BLaER1 treated with 17β-estradiol and CSF1 and Interleukin-3, amounts not matched to agents 10 nM and 100 nM (cell line): ENCODE data around the gene MED13.
"Not testable (repeated sequence)": the region's sequence is repeated elsewhere in the genome, so short reads cannot be mapped to it uniquely, and the experiment has no call there.

Source experiments
- H3K27ac ChIP-seq, 11 experiments: shearing (Covaris generic); formaldehyde crosslinking; 2 replicates each; pipeline ENCODE4 v1.8.1; 2022
- H3K27me3 ChIP-seq, 11 experiments: shearing (Covaris generic); formaldehyde crosslinking; 2 replicates each; pipeline ENCODE4 v1.8.1; 2022
- H3K36me3 ChIP-seq, 11 experiments: shearing (Covaris generic); formaldehyde crosslinking; 2 replicates each; pipeline ENCODE4 v1.8.1; 2022
- H3K4me1 ChIP-seq, 10 experiments: shearing (Covaris generic); formaldehyde crosslinking; 2 replicates each; pipeline ENCODE4 v1.8.1; 2022
- H3K4me2 ChIP-seq, 11 experiments: shearing (Covaris generic); formaldehyde crosslinking; 2 replicates each; pipeline ENCODE4 v1.8.1; 2022
- H3K4me3 ChIP-seq, 10 experiments: shearing (Covaris generic); formaldehyde crosslinking; 2 replicates each; pipeline ENCODE4 v1.8.1; 2022
- H3K9ac ChIP-seq, 11 experiments: shearing (Covaris generic); formaldehyde crosslinking; 2 replicates each; pipeline ENCODE4 v1.8.1; 2022
- H3K9me3 ChIP-seq, 11 experiments: shearing (Covaris generic); formaldehyde crosslinking; replicated peaks in 1 of 11; 2 replicates each; pipeline ENCODE4 v1.8.1; 2022
- H4K20me1 ChIP-seq, 11 experiments: shearing (Covaris generic); formaldehyde crosslinking; 2 replicates each; pipeline ENCODE4 v1.8.1; 2022
- Cebpa-rat ChIP-seq, 11 experiments: shearing (Covaris generic); IDR thresholded peaks; 2 replicates each; pipeline ENCODE4 v1.8.1; 2022

Gene MED13

DNA sequence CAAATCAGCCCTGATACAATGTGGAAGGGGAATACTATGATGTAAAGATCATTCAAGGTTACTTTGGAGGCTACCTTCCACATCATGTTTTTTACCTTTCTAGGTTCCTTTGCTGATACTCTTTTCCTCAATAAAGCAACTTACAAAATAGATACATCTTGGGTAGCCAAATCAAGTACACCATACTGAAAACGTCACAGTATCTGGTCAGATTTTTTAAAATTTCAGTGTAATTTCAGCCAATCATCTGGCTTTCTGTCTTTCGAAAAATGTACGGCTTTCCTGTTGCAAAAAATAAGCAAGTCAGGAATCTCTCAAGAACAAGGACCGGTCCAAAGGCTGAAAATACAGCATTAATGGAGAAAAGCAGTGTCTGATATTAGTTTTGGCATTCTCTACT is 15.6 kb upstream of the MED13 start:
- Histone ChIP-seq H3K9ac (no peak overlapping the region), H4K20me1 (no peaks in the 10 kb centered on the region), H3K4me3 (no peak overlapping the region), H3K36me3 (no peaks in the 10 kb centered on the region), H3K9me3 (no peaks in the 10 kb centered on the region), H3K27me3 (no peaks in the 10 kb centered on the region), H3K27ac (no peak overlapping the region), H3K4me2 (no peak overlapping the region), H3K4me1 (peaks cover 0 to 16% (median 6%) of the 10 kb centered on the region in 10 experiments; a peak in 13 of 20 replicates)
- TF ChIP-seq Cebpa-rat (IDR thresholded peaks at IDR 0.05), result no peak

DNA sequence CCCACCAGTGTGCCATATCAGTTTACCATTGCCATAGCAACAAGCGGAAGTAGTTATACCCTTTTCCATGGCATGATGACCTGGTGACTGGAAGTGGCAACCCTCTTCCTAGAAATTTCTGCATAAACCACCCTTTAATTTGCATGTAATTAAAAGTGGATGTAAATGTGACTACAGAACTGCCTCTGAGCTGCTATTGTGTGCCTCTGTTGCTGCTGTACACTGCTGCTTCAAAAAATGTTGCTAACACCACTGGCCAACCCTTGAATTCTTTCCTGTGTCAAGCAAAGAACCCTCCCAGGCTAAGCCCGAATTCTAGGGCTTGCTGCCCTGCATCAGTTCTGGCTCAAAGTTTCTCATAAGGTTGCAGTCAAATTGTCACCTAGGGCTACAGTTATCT is 12.9 kb upstream of the MED13 start:
- no peak for TF ChIP-seq Cebpa-rat (IDR thresholded peaks at IDR 0.05)
- H3K4me2 ChIP-seq, result no peak overlapping the region
- no peaks in the 10 kb centered on the region for H3K9me3 ChIP-seq
- no peaks in the 10 kb centered on the region for H3K27me3 ChIP-seq
- H3K9ac ChIP-seq, result no peak overlapping the region
- H3K4me1 ChIP-seq, result no peaks in the 10 kb centered on the region
- no peaks in the 10 kb centered on the region for H3K36me3 ChIP-seq
- no peak overlapping the region for H3K27ac ChIP-seq
- no peaks in the 10 kb centered on the region for H4K20me1 ChIP-seq
- H3K4me3 ChIP-seq, result no peak overlapping the region

DNA sequence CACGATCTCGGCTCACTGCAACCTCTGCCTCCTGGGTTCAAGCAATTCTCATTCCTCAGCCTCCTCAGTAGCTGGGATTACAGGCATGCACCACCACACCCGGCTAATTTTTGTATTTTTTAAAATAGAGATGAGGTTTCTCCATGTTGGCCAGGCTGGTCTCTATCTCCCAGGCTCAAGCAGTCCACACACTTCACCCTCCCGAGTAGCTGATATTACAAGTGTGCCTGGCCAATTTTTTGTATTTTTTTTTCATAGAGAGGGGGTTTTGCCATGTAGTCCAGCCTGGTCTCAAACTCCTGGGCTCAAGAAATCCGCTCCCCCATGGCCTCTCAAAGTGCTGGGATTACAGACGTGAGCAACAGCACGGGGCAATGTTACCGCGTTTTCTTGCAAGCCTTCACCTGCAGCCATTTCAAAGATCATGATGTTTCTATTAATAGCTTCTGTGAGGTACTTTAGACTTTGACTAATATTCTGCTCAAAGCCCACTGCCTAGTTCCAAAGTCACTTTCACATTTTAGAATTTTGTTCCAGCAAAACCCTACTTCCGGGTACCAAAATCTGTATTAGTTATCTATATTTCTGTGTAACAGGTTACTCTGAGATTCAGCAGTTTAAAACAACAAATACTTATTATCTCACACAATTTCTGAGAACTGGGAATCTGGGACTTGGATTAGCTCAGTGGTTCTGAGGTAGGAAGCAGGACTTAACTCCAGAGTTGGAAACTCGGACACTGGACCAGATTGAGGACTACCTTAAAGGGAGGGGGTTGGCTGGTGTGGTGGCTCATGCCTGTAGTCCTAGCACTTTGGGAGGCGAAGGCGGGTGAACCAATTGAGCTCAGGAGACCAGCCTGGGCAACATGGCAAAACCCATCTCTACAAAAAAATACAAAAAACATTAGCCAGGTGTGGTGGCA is 12.0 kb upstream of the MED13 start:
- no peak overlapping the region for H3K9ac ChIP-seq
- no peak overlapping the region for H3K27ac ChIP-seq
- H3K27me3 ChIP-seq, result no peaks in the 10 kb centered on the region
- no peaks in the 10 kb centered on the region for H3K36me3 ChIP-seq
- H3K9me3 ChIP-seq, result no peaks in the 10 kb centered on the region
- H4K20me1 ChIP-seq, result no peaks in the 10 kb centered on the region
- no peak overlapping the region for H3K4me3 ChIP-seq
- H3K4me2 ChIP-seq, result no peak overlapping the region
- TF ChIP-seq Cebpa-rat (IDR thresholded peaks at IDR 0.05), result no peak
- no peaks in the 10 kb centered on the region for H3K4me1 ChIP-seq

DNA sequence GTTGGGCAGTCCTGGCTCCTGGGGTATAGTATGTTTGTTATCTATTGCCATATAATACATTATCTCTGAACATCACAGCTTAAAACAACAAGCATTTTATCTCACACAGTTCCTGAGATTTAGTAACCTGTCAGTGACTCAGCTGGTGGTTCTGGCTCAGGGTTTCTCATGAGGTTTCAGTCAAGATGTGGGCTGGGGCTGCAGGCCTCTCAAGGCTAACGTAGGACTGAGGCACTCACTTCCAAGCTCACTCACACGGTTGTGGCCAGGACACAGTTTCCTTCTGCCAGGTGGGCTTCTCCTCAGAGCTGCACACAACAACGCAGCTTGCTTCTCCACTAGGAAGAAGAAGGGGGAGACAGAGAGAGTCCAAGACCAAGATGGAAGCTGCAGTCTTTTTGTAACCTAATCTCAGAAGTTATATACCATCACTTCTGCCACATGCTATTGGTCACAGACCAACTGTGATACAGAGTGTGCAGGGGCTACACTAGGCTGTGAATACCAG is 10.3 kb upstream of the MED13 start:
- Histone ChIP-seq H3K4me1 (no peaks in the 10 kb centered on the region), H3K4me2 (no peak overlapping the region), H3K9ac (no peak overlapping the region), H3K36me3 (no peaks in the 10 kb centered on the region), H3K27me3 (no peaks in the 10 kb centered on the region), H3K9me3 (no peaks in the 10 kb centered on the region), H3K27ac (no peak overlapping the region), H3K4me3 (no peak overlapping the region), H4K20me1 (no peaks in the 10 kb centered on the region)
- no peak for TF ChIP-seq Cebpa-rat (IDR thresholded peaks at IDR 0.05)

DNA sequence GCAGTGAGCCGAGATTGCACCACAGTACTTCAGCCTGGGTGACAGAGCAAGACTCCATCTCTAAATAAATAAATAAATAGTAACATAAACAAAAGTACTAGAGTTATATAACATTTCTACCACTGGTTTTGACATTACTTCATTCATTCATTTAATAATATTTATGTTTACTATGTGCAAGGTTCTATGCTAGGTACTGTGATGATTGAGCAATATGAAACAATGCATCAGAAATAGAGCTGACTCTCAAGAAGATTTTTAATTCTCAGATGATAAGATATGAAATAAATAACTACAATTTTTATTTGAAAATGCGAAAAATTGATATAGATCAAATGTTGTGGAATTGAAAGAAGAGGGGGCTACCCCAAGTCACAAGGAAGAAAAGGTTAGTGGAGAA is 8.9 kb upstream of the MED13 start:
- H4K20me1 ChIP-seq, result no peaks in the 10 kb centered on the region
- no peak for TF ChIP-seq Cebpa-rat (IDR thresholded peaks at IDR 0.05)
- H3K27me3 ChIP-seq, result no peaks in the 10 kb centered on the region

DNA sequence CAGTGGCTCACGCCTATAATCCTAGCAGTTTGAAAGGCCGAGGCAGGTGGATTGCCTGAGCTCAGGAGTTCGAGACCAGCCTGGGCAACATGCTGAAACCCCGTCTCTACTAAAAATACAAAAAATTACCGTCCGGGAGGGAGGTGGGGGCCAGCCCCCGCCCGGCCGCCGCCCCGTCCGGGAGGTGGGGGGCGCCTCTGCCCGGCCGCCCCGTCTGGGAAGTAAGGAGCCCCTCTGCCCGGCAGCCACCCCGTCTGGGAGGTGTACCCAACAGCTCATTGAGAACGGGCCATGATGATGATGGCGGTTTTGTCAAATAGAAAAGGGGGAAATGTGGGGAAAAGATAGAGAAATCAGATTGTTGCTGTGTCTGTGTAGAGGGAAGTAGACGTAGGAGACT is 7.8 kb upstream of the MED13 start:
- H4K20me1 ChIP-seq, H3K9ac ChIP-seq, H3K36me3 ChIP-seq, H3K27me3 ChIP-seq, H3K4me2 ChIP-seq, H3K4me3 ChIP-seq, H3K4me1 ChIP-seq, H3K9me3 ChIP-seq, H3K27ac ChIP-seq: not testable (repeated sequence)

More for the DNA sequence above, 8.9 kb upstream of the MED13 start:
- H3K4me2 ChIP-seq, result no peak overlapping the region
- H3K9ac ChIP-seq, result no peak overlapping the region
- H3K27ac ChIP-seq, result no peak overlapping the region
- H3K9me3 ChIP-seq, result no peaks in the 10 kb centered on the region
- no peaks in the 10 kb centered on the region for H3K4me1 ChIP-seq
- no peaks in the 10 kb centered on the region for H3K36me3 ChIP-seq
- H3K4me3 ChIP-seq, result no peak overlapping the region

DNA sequence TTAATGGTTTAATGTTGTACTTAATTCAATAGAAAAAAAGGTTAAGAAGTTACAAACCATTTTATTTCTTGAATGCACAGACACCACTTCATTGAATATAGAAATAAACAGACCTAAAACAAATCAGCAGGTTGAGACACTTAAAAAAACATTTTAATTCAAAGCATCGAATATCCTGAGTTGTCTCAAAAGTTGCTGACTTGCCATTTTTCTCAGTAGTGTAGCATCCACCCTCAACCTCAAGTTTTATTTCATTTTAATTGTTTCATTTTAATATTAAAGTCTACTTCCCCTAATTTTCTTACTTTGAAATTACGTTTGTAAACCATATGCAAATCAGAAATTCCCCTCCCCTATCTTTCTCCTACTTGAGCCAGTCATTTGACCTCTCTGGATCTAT is 5.8 kb upstream of the MED13 start:
- Histone ChIP-seq H3K4me1 (peaks cover 0 to 6% (median 0%) of the 10 kb centered on the region in 10 experiments; a peak in 3 of 20 replicates), H3K4me2 (no peak overlapping the region), H3K27ac (no peak overlapping the region), H3K4me3 (no peak overlapping the region), H3K9me3 (no peaks in the 10 kb centered on the region), H3K27me3 (no peaks in the 10 kb centered on the region), H4K20me1 (no peaks in the 10 kb centered on the region), H3K36me3 (no peaks in the 10 kb centered on the region), H3K9ac (no peak overlapping the region)
- TF ChIP-seq Cebpa-rat (IDR thresholded peaks at IDR 0.05), result no peak

DNA sequence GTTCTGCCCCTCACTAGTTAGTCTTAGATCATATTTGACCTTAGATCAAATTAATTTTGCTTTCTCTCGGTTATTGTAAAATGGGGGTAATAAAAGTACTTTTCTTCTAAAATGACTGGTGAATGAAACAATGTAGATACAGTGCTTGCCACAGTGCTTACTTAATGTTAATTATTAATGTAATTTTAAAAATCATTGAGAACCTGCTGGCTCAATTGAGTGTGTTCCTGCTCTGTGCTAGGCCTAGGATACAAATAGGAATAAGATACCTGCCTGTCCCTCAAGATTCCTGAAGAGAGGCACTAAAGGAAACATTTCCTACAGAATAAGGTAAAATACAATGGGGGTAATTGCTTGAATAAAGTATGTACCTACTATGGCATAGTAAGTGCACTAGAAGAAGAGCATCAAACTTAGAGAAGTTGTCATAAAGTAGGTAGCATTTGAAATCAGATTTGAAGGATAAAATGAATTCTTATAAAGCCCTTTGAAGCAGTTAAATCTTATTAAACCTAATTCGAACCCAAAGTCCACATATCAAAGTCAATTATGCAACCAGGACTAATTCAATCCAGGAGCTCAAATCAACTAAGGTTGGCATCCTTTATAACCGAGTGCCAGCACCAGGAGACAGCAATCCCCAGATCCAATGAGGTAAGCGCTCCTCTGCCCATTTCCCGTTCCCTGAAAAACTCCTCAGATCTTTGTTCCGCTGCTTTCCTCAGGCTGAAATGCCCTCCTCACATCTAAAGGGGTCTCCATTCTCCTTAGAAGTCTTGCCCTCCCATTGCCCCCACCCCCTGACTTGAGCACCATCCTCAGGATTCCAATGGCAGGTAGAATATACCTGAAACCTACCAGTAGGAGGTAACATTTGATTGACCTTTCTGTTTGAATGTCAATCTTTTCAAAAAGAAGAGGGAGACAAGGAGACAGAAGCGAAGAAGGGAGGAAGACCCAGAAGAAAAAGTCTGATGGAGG is 2.4 kb upstream of the MED13 start:
- H3K9me3 ChIP-seq, result no peaks in the 10 kb centered on the region
- no peaks in the 10 kb centered on the region for H3K27me3 ChIP-seq
- H3K36me3 ChIP-seq, result peaks cover 0 to 10% (median 7%) of the 10 kb centered on the region in 11 experiments; a peak in 8 of 22 replicates
- peaks cover 24 to 26% (median 25%) of the 10 kb centered on the region in 11 experiments for H4K20me1 ChIP-seq
- H3K4me2 ChIP-seq, result no peak overlapping the region
- H3K4me3 ChIP-seq, result no peak overlapping the region
- TF ChIP-seq Cebpa-rat (IDR thresholded peaks at IDR 0.05), result no peak
- no peak overlapping the region for H3K9ac ChIP-seq
- peaks cover 7 to 15% (median 11%) of the 10 kb centered on the region in 10 experiments for H3K4me1 ChIP-seq
- H3K27ac ChIP-seq, result no peak overlapping the region
